Neural progenitor cell (in vitro differentiated cells): ENCODE data around the gene UBXN7.

Experiments used
- EZH2phosphoT487 ChIP-seq: fragments of 200-600 bp; sonication (generic); IDR thresholded peaks from 2 replicates; pipeline ENCODE4 v1.6.1; 2017; ENCODE audit warnings: antibody characterized with exemption
- TF ChIP-seq, protein P1 (sequence below): fragments of 200-600 bp; sonication (generic); IDR thresholded peaks from 2 replicates; pipeline ENCODE4 v1.5.1; 2017; ENCODE audit warnings: antibody characterized with exemption, mild to moderate bottlenecking

DNA sequence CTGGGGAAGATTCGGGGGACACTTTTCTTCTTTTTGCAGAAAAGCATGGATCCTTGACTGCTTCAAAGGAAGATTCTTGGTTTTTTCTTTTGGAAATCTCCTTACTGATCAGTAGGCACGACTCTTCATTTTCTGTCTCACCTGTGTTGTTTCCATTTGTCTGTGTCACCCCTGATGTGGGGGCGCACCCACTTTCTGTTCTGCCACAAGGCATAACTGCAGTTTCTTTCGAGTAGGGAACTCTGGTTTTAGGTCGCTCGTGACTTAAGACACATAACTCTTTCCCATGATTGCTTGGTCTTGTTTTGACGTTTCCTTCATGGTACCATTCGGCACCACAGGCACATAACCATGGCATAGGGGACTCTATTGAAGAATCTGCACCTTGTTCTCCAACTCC lies 40.1 kb upstream of the UBXN7 start:
- TF ChIP-seq EZH2phosphoT487, result no peak
- TF ChIP-seq, protein P1, sequence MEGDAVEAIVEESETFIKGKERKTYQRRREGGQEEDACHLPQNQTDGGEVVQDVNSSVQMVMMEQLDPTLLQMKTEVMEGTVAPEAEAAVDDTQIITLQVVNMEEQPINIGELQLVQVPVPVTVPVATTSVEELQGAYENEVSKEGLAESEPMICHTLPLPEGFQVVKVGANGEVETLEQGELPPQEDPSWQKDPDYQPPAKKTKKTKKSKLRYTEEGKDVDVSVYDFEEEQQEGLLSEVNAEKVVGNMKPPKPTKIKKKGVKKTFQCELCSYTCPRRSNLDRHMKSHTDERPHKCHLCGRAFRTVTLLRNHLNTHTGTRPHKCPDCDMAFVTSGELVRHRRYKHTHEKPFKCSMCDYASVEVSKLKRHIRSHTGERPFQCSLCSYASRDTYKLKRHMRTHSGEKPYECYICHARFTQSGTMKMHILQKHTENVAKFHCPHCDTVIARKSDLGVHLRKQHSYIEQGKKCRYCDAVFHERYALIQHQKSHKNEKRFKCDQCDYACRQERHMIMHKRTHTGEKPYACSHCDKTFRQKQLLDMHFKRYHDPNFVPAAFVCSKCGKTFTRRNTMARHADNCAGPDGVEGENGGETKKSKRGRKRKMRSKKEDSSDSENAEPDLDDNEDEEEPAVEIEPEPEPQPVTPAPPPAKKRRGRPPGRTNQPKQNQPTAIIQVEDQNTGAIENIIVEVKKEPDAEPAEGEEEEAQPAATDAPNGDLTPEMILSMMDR, result no peak
